Sciatic nerve (tissue), 2 donors: ENCODE results near the gene RNLS. TPM values are rescaled to one million over a fixed set of nuclear protein-coding genes. Genes with fewer than 3 reads are reported as not detected.

Experiments
- ATAC-seq: fragments of 200-7000 bp; cut with Tn5 transposase; one replicate; pipeline ENCODE4 v1.9.1; 2020; ENCODE audit warnings: mild to moderate bottlenecking, moderate library complexity
- DNase-seq: peaks from one replicate; pipeline ENCODE4 v3.0.0-alpha.2; 2020; ENCODE audit warnings: low spot score
- intact Hi-C: fragments of 100-400 bp; cut with DNase I; formaldehyde crosslinking; loops from one replicate; pipeline ENCODE4 v1.14.2; 2022
- total RNA-seq: library from RNA; stranded (reverse); fragmentation: NEBNext Ultra II Directional; extraction: Animal tissue kit (Norgen Biotek cat#: 25700); gene quantifications from one replicate; pipeline ENCODE4 v1.2.1, GENCODE V29; 2021
- donor health status: DM: no; HTN: no; CAD: no.
- donor health status: DM: no; HTN: no; CAD: no.

The RNLS gene
- total RNA-seq, 1 donor from 2014 or later = 5.5 TPM

DNA sequence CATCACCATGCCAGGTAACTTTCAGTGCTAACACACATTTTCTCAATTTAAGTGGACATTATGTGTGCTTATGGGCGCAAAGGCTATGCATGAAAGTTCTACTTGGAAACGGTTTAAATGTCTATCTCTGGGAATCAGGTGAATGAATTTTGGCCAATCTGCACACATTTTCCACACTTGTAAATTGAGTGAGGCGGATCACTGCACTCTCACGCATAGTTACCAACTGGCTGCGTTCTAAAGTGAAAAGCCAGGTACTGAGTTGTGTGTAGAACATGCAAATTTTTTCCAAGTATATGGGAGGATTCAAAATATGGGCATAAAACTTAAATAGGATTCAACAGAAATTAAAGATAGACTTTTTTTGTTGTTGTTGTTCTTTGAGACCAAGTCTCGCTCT is 323.7 kb downstream of the RNLS start:
- DNase-seq (no peak), ATAC-seq (no peak)
- intact Hi-C loops = no loop called here

DNA sequence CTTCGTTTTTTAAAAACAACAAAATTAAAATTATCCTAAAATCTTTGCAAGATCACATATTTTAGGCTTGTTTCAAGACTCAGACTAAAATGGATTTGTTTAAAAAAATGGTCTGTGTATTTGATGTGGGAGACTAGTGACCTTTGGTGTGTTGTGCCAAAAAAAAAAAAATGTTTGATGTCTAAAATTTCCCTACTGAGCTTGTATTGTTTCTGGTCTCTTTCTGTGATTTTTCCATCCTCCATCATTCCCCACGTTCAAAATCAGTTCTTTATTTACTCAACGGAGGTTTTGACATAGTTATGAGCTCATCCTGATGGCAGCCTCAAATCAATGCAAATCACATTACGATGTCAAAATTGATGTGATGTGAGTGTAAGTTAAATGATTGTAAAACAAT is 326.2 kb downstream of the RNLS start:
- intact Hi-C loops = no loop called here
- peak; percentile 21 for ATAC-seq
- no peak for DNase-seq

DNA sequence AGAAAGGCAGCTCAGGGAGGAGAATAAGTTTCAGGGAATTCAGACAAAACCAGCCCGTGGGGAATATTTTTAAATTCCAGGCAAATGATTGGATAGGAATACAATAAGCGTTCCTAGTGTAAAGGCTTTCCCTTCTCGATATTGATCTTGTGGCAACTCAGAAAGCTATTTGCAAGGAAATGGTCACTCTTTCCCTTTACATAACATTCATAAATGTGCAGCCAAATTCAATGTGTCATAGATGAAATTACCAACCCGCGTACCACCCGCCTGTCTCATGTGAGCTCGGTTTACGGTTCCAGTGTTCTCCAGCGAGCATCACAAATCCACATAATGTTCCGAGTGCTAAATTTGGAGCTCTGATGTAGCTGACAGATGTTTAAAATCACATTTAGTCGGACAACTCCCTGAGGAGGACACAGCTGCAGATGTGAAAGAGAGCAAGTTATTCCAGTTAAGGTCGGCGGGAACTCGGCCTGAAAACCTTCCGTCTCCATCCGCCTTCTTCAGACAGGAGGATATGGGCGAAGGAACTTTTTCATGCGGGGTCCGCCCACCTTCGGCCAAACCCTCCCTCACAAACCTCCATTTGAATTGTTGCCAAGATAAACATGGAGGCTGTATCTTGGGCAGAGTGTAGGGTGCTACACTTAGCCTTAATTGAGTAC is 327.0 kb downstream of the RNLS start:
- ATAC-seq (peak; percentile 93), DNase-seq (peak; percentile 74)
- intact Hi-C loops = no loop called here

DNA sequence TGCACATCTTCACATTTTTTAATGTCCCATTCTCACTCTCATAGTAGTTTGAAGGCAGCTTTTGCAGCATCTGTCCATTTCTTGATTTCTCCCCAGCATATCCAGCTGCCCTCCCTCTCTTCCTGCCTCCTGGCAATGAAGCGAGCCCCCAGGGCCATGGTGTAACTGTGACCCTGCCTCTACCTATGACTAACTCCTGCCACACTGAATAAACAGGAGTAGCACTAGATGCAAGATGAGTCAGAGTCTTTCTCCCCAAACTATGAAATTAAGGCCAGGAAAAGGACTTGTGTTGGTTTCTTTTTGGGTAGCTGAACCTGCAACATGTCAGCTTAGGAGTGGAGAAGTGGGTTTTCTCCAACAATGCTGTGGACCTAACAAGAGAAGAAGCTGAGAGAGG is 329.0 kb downstream of the RNLS start:
- DNase-seq (no peak), ATAC-seq (peak; percentile 23)
- intact Hi-C loops = no loop called here

- intact Hi-C loops = no loop called here
- ATAC-seq = no peak
- no peak for DNase-seq
These were observed 329.5 kb downstream of the RNLS start for GRCh38 chr10:88253622-88254021.

DNA sequence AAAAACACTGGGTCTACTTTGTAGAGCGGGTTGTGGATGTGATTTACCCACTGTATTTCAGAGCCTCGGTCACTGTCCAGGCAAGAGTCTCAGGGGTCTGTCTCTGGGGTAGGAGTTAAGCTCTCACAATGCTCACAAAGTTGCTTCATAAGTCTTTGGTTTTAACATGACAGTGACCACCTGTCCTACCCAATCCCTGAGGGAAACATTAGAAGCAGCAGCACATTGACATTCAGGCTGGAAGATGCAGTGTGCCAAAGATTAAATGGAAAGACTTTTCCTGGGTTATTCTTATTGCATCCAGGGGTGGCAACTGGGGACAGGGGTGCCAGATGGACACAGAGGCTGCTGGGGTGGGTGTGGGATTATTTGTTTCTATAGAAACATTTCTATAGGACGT is 330.0 kb downstream of the RNLS start:
- intact Hi-C loops = no loop called here
- DNase-seq (no peak), ATAC-seq (no peak)

DNA sequence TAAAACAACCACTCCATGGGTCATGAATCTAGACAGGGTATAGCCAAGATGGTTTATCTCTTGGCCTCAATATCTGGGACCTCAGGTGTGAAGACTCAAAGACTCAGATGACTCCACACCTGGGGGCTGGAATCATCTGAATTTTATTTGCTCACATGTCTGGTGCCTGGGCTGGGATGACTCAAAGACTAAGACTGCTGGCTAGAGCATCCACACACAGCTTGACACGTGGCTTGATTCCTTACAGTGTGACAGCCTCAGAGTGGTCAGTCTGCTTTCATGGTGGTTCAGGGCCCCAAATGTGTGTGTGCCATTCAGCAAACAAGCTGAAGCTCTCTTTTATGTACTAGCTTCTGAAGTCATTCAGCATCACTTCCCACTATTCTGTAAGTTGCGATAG is 333.7 kb downstream of the RNLS start:
- ATAC-seq (no peak), DNase-seq (no peak)
- intact Hi-C loops = no loop called here

GRCh38 chr10:88246675-88247074 is 336.4 kb downstream of the RNLS start:
- DNase-seq (no peak), ATAC-seq (no peak)
- intact Hi-C loops = no loop called here

- ATAC-seq = peak; percentile 88
- intact Hi-C loops = no loop called here
- DNase-seq = no peak
These were observed 337.1 kb downstream of the RNLS start for GRCh38 chr10:88245974-88246511.

DNA sequence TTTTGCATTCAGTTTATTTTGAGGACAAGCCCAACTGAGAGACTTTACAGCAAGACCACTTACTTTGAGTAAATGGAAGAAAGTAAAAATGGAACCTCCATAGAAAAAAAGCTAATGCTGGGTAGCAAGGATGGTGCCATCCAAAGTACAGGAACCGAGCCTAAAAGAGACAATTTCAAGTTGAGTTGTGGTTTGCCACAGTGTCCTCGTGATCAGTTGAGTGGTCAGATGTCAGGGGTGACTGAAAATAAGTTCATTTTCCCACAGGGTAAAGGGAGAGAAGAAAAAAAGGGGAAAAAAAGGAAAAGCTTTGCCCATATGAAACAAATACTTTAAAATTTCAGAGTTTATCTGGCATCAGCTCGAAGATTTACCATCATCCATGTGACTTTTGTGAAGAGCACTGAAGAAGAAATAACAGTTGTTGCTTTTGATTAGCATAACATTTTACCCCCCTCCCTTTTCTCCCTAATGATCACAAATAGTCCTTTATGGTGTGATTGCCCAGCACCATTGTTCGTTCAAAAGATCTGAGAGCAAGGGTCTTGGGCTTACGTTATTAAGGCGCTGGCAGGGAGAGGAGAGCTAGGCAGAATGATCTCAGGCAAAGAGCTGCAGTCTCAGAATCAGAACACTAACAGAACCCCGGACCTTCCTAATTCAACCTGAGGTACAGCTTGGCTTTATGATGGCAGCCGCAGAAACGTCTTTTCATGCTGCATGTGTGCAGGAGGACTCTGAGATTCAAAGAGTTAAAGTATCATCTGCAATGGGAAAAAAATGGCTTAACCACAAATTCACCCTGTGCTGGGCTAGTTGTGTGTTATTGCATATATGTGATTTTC is 338.1 kb downstream of the RNLS start:
- DNase-seq = no peak
- intact Hi-C loops = no loop called here
- ATAC-seq = no peak

- DNase-seq = no peak
- ATAC-seq = peak; percentile 63
- intact Hi-C loops = no loop called here
These were observed 339.0 kb downstream of the RNLS start for GRCh38 chr10:88243836-88244730.

GRCh38 chr10:88243202-88243744 is 339.8 kb downstream of the RNLS start:
- DNase-seq = no peak
- no peak for ATAC-seq
- intact Hi-C loops = no loop called here

- ATAC-seq (no peak), DNase-seq (no peak)
- intact Hi-C loops = no loop called here
These were observed 341.6 kb downstream of the RNLS start for GRCh38 chr10:88241501-88241900.

DNA sequence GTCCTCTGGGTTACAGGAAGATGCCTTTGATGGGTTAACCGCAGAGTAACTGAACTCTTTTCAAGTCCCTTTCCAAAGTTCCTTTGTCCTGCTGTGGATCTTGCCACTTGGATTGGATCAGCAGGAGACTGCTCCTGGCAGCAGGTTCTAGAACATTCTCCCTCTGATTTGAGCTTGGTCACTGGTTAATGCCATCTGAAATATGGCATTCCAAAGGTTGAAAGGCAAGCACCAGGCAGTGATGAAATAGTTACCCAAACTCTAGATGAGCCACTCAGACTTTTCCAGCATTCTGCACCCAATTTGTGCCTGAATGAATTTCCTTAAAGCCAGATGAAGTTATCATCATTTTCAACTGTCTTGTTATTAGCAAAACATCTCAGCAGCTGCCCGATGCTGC is 343.9 kb downstream of the RNLS start:
- no peak for ATAC-seq
- no peak for DNase-seq
- intact Hi-C loops = no loop called here

DNA sequence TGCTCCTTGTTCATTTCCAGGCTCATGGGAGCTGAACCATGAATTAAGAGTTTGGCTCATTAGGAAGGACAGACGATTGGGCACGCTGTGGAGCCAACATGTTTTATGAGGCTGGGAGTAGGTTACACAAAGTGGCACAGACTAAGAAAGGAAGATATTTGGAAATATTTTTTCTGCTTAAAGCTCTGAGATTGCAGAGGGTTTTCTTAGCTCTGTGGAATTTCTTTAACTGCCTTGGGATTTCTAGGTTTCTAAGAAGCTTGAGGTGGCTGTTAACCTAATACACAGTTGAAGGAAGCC is 344.6 kb downstream of the RNLS start:
- ATAC-seq = peak; percentile 49
- intact Hi-C loops = no loop called here
- no peak for DNase-seq

GRCh38 chr10:88237896-88238614 is 345.1 kb downstream of the RNLS start:
- no peak for ATAC-seq
- intact Hi-C loops = no loop called here
- DNase-seq = no peak

- ATAC-seq (no peak), DNase-seq (no peak)
- intact Hi-C loops = no loop called here
These were observed 346.9 kb downstream of the RNLS start for GRCh38 chr10:88236121-88236743.

GRCh38 chr10:88234297-88234696 is 348.8 kb downstream of the RNLS start:
- ATAC-seq = peak; percentile 55
- intact Hi-C loops = no loop called here

More at GRCh38 chr10:88234297-88234696, 348.8 kb downstream of the RNLS start:
- DNase-seq = no peak
